ENCODE results near the gene KIT. TPM values are rescaled to one million over a fixed set of nuclear protein-coding genes. Genes with fewer than 3 reads are reported as not detected.
"Not testable (repeated sequence)": the region's sequence is repeated elsewhere in the genome, so short reads cannot be mapped to it uniquely, and the experiment has no call there.

KIT gene
- total RNA-seq, 1 donor from 2014 or later = 8.1 TPM

DNA sequence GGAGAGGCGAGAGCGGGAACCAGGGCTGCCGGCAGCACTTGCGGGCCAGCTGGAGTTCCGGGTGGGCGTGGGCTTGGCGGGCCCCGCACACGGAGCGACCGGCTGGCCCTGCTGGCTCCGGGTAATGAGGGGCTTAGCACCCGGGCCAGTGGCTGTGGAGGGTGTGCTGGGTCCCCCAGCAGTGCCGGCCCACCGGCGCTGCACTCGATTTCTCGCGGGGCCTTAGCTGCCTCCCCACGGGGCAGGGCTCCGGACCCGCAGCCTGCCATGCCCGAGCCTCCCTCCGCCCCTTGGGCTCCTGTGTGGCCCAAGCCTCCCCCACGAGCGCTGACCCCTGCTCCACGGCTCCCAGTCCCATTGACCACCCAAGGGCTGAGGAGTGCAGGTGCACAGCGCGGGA is 25.2 kb upstream of the KIT start:
- H3K27me3 Mint-ChIP-seq (ENCODE audit: low read depth, unreplicated experiment) = no peaks in the 10 kb centered on the region
- Histone ChIP-seq H3K4me1 (ENCODE audit: insufficient read depth, low read length) (no peaks in the 10 kb centered on the region), H4K20me1 (ENCODE audit: insufficient read depth, low read length) (no peaks in the 10 kb centered on the region), H3K4me2 (ENCODE audit: low read length) (no peak overlapping the region), H3K4me3 (ENCODE audit: insufficient read depth, low read depth, low read length) (no peak overlapping the region), H3K27ac (ENCODE audit: low read depth, low read length) (no peak overlapping the region), H2AFZ (ENCODE audit: low read depth, low read length) (no peak overlapping the region), H3K27me3 (ENCODE audit: insufficient read depth, low read length) (no peaks in the 10 kb centered on the region), H3K36me3 (ENCODE audit: insufficient read depth, low read length) (no peaks in the 10 kb centered on the region), H3K79me2 (ENCODE audit: insufficient read depth, low read length) (no peaks in the 10 kb centered on the region), H3K9me3 (ENCODE audit: insufficient read depth, low read depth, low read length) (no peaks in the 10 kb centered on the region), H3K9ac (ENCODE audit: low read length) (no peak overlapping the region)
- no peaks in the 10 kb centered on the region for H3K36me3 Mint-ChIP-seq (ENCODE audit: low read depth, unreplicated experiment)
- H3K9me3 Mint-ChIP-seq (ENCODE audit: unreplicated experiment) = peaks cover 2% of the 10 kb centered on the region
- no peak for TF ChIP-seq EZH2 (IDR thresholded peaks at IDR 0.05; ENCODE audit: insufficient read depth, low read length)
- TF ChIP-seq CTCF (IDR thresholded peaks at IDR 0.05; ENCODE audit: insufficient read depth, low read depth, low read length) = no peak
- DNase-seq (ENCODE audit: low read depth) = no peak
- H3K27ac Mint-ChIP-seq (ENCODE audit: unreplicated experiment) = no peak overlapping the region
- no peak for FAIRE-seq
- H3K4me1 Mint-ChIP-seq (ENCODE audit: low read depth, unreplicated experiment) = no peaks in the 10 kb centered on the region
- no peak overlapping the region for H3K4me3 Mint-ChIP-seq (ENCODE audit: unreplicated experiment)

- not testable (repeated sequence) for H2AFZ ChIP-seq (ENCODE audit: low read depth, low read length); H3K79me2 ChIP-seq (ENCODE audit: insufficient read depth, low read length); H3K27me3 Mint-ChIP-seq (ENCODE audit: low read depth, unreplicated experiment); DNase-seq (ENCODE audit: low read depth); H3K4me3 ChIP-seq (ENCODE audit: insufficient read depth, low read depth, low read length); H3K4me3 Mint-ChIP-seq (ENCODE audit: unreplicated experiment); H3K27me3 ChIP-seq (ENCODE audit: insufficient read depth, low read length); H3K4me2 ChIP-seq (ENCODE audit: low read length); H3K4me1 ChIP-seq (ENCODE audit: insufficient read depth, low read length); H3K9me3 ChIP-seq (ENCODE audit: insufficient read depth, low read depth, low read length); H3K27ac ChIP-seq (ENCODE audit: low read depth, low read length); H4K20me1 ChIP-seq (ENCODE audit: insufficient read depth, low read length); H3K9me3 Mint-ChIP-seq (ENCODE audit: unreplicated experiment); H3K27ac Mint-ChIP-seq (ENCODE audit: unreplicated experiment); H3K36me3 ChIP-seq (ENCODE audit: insufficient read depth, low read length); H3K9ac ChIP-seq (ENCODE audit: low read length); H3K4me1 Mint-ChIP-seq (ENCODE audit: low read depth, unreplicated experiment); FAIRE-seq; H3K36me3 Mint-ChIP-seq (ENCODE audit: low read depth, unreplicated experiment)
Measured at GRCh38 chr4:54633102-54633740, 24.5 kb upstream of the KIT start.

DNA sequence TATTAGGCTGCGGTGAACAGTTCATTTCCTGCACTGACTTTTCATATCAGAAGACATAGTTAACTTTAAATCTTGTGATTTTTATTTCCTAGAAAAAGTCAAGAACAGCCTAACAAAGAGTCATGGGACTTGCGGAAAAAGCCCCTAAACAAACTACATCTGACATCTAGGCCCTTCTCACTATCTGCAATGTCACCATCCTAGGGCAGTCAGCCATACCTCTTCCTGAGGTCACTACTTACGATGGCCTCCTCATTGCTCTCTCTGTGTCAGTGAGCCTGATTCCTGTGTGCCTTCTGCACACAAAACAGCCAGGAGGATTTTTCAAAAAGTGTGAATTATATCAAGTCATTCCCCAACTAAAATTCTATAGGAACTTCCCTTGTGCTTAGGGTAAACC is 22.4 kb upstream of the KIT start:
- Mint-ChIP-seq H3K36me3 (ENCODE audit: low read depth, unreplicated experiment) (no peaks in the 10 kb centered on the region), H3K27ac (ENCODE audit: unreplicated experiment) (no peak overlapping the region)

More for the DNA sequence above, 22.4 kb upstream of the KIT start:
- Mint-ChIP-seq H3K27me3 (ENCODE audit: low read depth, unreplicated experiment) (peaks cover 3% of the 10 kb centered on the region), H3K4me1 (ENCODE audit: low read depth, unreplicated experiment) (peaks cover 3% of the 10 kb centered on the region), H3K9me3 (ENCODE audit: unreplicated experiment) (peaks cover 2% of the 10 kb centered on the region), H3K4me3 (ENCODE audit: unreplicated experiment) (no peak overlapping the region)
- Histone ChIP-seq H3K4me2 (ENCODE audit: low read length) (no peak overlapping the region), H4K20me1 (ENCODE audit: insufficient read depth, low read length) (no peaks in the 10 kb centered on the region), H3K4me3 (ENCODE audit: insufficient read depth, low read depth, low read length) (no peak overlapping the region), H3K9ac (ENCODE audit: low read length) (no peak overlapping the region), H3K27ac (ENCODE audit: low read depth, low read length) (no peak overlapping the region), H2AFZ (ENCODE audit: low read depth, low read length) (no peak overlapping the region), H3K36me3 (ENCODE audit: insufficient read depth, low read length) (no peaks in the 10 kb centered on the region), H3K79me2 (ENCODE audit: insufficient read depth, low read length) (no peaks in the 10 kb centered on the region), H3K9me3 (ENCODE audit: insufficient read depth, low read depth, low read length) (no peaks in the 10 kb centered on the region), H3K4me1 (ENCODE audit: insufficient read depth, low read length) (no peaks in the 10 kb centered on the region), H3K27me3 (ENCODE audit: insufficient read depth, low read length) (no peaks in the 10 kb centered on the region)
- FAIRE-seq (no peak), DNase-seq (ENCODE audit: low read depth) (no peak)
- TF ChIP-seq EZH2 (IDR thresholded peaks at IDR 0.05; ENCODE audit: insufficient read depth, low read length) = no peak
- no peak for TF ChIP-seq CTCF (IDR thresholded peaks at IDR 0.05; ENCODE audit: insufficient read depth, low read depth, low read length)

Measured in astrocyte (in vitro differentiated cells and primary cell).